ENCODE data around the gene EPS8. TPM values are rescaled to one million over a fixed set of nuclear protein-coding genes. Genes with fewer than 3 reads are reported as not detected.

EPS8 gene
- total RNA-seq, 1 experiment from 2014 or later = 7.5 TPM

DNA sequence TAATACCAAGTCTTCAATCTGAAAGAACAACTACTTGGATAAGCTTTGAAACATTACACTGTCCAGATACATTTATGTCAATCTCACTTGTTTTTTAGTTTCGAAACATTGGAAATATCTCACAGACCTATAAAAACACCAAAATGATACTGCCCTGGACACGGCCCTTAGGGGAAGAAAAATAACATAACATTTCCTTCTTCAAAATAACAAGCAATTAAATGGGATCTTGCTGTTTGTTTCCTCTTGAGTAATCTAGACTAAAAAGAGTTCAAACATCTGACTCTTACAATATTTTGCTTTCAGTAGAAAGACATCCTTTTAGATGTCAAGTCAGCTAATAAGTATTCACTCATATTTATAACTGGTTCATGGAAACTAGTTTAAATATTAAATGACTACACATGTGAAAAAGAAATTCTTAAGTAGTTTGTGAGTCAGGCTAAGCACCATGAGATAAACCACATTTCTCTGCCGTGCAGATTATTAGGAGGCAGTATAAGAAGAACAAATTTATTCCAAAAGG is 87.5 kb downstream of the EPS8 start:
- DNase-seq (ENCODE audit: low spot score) (no peak), ATAC-seq (no peak)
- ChIA-PET CTCF (no interaction called here), POLR2A (no interaction called here)
- Mint-ChIP-seq H3K36me3 (no peaks in the 10 kb centered on the region), H3K4me3 (no peak overlapping the region), H3K4me1 (peaks cover 15% of the 10 kb centered on the region), H3K27ac (no peak overlapping the region), H3K27me3 (ENCODE audit: low read depth) (no peaks in the 10 kb centered on the region), H3K9me3 (no peaks in the 10 kb centered on the region)
- TF ChIP-seq, protein P1, sequence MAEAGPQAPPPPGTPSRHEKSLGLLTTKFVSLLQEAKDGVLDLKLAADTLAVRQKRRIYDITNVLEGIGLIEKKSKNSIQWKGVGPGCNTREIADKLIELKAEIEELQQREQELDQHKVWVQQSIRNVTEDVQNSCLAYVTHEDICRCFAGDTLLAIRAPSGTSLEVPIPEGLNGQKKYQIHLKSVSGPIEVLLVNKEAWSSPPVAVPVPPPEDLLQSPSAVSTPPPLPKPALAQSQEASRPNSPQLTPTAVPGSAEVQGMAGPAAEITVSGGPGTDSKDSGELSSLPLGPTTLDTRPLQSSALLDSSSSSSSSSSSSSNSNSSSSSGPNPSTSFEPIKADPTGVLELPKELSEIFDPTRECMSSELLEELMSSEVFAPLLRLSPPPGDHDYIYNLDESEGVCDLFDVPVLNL (CRISPR knock-in tag; IDR thresholded peaks at IDR 0.05; ENCODE audit: borderline replicate concordance, low read depth) = no peak

DNA sequence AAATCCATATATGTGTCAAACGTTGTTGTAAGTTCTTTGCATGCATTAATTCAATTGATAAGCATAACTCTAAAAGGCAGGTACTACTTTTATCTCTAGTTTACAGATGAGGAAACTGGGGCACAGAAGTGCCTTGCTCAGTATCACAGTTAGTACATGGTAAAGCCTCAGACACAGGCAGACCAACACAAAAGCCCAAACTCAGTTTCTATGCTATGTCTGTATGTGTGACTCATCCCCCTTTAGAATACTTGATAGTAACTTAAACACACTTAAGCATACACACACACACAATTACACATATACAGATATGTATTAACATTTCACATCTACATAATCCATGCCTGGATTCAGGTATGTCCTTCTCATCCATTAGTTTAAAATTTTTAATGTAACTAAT is 88.0 kb downstream of the EPS8 start:
- Mint-ChIP-seq H3K4me3 (no peak overlapping the region), H3K4me1 (peaks cover 12% of the 10 kb centered on the region), H3K27me3 (ENCODE audit: low read depth) (no peaks in the 10 kb centered on the region), H3K27ac (no peak overlapping the region), H3K9me3 (no peaks in the 10 kb centered on the region), H3K36me3 (no peaks in the 10 kb centered on the region)
- no peak for TF ChIP-seq ZNF416 (CRISPR knock-in tag; IDR thresholded peaks at IDR 0.05)
- TF ChIP-seq, protein P2, sequence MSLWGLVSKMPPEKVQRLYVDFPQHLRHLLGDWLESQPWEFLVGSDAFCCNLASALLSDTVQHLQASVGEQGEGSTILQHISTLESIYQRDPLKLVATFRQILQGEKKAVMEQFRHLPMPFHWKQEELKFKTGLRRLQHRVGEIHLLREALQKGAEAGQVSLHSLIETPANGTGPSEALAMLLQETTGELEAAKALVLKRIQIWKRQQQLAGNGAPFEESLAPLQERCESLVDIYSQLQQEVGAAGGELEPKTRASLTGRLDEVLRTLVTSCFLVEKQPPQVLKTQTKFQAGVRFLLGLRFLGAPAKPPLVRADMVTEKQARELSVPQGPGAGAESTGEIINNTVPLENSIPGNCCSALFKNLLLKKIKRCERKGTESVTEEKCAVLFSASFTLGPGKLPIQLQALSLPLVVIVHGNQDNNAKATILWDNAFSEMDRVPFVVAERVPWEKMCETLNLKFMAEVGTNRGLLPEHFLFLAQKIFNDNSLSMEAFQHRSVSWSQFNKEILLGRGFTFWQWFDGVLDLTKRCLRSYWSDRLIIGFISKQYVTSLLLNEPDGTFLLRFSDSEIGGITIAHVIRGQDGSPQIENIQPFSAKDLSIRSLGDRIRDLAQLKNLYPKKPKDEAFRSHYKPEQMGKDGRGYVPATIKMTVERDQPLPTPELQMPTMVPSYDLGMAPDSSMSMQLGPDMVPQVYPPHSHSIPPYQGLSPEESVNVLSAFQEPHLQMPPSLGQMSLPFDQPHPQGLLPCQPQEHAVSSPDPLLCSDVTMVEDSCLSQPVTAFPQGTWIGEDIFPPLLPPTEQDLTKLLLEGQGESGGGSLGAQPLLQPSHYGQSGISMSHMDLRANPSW (CRISPR knock-in tag; conservative IDR thresholded peaks at IDR 0.05; ENCODE audit: low read depth) = no peak
- POLR2A ChIA-PET = no interaction called here
- no peak for DNase-seq (ENCODE audit: low spot score)
- ATAC-seq = no peak
- CTCF ChIA-PET = no interaction called here

DNA sequence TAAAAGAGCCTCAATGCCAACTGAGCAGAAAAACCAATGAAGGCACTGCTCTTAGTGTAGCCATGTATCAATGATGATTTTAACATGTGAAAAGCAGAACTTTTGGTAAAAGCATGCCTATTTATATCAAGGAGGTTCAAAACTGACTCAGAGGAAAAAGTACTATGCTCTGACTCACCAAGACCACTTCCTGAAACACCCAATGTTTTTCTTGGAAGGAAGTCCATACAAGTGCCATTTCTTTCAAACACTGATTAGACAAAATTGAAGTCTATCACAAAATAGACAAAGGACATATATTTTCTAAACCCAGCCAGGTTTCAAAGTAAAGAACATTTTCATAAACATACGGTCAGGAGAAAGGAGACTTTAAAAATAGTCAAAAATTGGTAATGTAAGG is 88.6 kb downstream of the EPS8 start:
- DNase-seq (ENCODE audit: low spot score) = no peak
- no peaks in the 10 kb centered on the region for H3K36me3 Mint-ChIP-seq
- H3K27me3 Mint-ChIP-seq (ENCODE audit: low read depth) = no peaks in the 10 kb centered on the region
- ChIA-PET POLR2A (no interaction called here), CTCF (no interaction called here)
- H3K9me3 Mint-ChIP-seq = no peaks in the 10 kb centered on the region
- no peak for ATAC-seq
- no peak overlapping the region for H3K4me3 Mint-ChIP-seq
- H3K27ac Mint-ChIP-seq = no peak overlapping the region
- peaks cover 5% of the 10 kb centered on the region for H3K4me1 Mint-ChIP-seq
- TF ChIP-seq KAT7 (CRISPR knock-in tag; IDR thresholded peaks at IDR 0.05; ENCODE audit: borderline replicate concordance) (no peak), RELA (CRISPR knock-in tag; IDR thresholded peaks at IDR 0.05; ENCODE audit: borderline replicate concordance) (no peak), ZNF121 (CRISPR knock-in tag; IDR thresholded peaks at IDR 0.05) (no peak), NFE2L1 (CRISPR knock-in tag; IDR thresholded peaks at IDR 0.05) (no peak), OVOL2 (CRISPR knock-in tag; IDR thresholded peaks at IDR 0.05; ENCODE audit: borderline replicate concordance) (no peak), MYBL2 (CRISPR knock-in tag; IDR thresholded peaks at IDR 0.05) (no peak)
- TF ChIP-seq, protein P3, sequence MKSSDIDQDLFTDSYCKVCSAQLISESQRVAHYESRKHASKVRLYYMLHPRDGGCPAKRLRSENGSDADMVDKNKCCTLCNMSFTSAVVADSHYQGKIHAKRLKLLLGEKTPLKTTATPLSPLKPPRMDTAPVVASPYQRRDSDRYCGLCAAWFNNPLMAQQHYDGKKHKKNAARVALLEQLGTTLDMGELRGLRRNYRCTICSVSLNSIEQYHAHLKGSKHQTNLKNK (CRISPR knock-in tag; IDR thresholded peaks at IDR 0.05) = no peak
- TF ChIP-seq, protein P2 (CRISPR knock-in tag; conservative IDR thresholded peaks at IDR 0.05; ENCODE audit: low read depth) = no peak
- TF ChIP-seq, protein P4, sequence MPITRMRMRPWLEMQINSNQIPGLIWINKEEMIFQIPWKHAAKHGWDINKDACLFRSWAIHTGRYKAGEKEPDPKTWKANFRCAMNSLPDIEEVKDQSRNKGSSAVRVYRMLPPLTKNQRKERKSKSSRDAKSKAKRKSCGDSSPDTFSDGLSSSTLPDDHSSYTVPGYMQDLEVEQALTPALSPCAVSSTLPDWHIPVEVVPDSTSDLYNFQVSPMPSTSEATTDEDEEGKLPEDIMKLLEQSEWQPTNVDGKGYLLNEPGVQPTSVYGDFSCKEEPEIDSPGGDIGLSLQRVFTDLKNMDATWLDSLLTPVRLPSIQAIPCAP (CRISPR knock-in tag; IDR thresholded peaks at IDR 0.05) = no peak
- TF ChIP-seq, protein P5, sequence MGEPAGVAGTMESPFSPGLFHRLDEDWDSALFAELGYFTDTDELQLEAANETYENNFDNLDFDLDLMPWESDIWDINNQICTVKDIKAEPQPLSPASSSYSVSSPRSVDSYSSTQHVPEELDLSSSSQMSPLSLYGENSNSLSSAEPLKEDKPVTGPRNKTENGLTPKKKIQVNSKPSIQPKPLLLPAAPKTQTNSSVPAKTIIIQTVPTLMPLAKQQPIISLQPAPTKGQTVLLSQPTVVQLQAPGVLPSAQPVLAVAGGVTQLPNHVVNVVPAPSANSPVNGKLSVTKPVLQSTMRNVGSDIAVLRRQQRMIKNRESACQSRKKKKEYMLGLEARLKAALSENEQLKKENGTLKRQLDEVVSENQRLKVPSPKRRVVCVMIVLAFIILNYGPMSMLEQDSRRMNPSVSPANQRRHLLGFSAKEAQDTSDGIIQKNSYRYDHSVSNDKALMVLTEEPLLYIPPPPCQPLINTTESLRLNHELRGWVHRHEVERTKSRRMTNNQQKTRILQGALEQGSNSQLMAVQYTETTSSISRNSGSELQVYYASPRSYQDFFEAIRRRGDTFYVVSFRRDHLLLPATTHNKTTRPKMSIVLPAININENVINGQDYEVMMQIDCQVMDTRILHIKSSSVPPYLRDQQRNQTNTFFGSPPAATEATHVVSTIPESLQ (CRISPR knock-in tag; IDR thresholded peaks at IDR 0.05) = no peak
- TF ChIP-seq, protein P6, sequence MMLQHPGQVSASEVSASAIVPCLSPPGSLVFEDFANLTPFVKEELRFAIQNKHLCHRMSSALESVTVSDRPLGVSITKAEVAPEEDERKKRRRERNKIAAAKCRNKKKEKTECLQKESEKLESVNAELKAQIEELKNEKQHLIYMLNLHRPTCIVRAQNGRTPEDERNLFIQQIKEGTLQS (CRISPR knock-in tag; conservative IDR thresholded peaks at IDR 0.05) = no peak
- TF ChIP-seq, protein P7, sequence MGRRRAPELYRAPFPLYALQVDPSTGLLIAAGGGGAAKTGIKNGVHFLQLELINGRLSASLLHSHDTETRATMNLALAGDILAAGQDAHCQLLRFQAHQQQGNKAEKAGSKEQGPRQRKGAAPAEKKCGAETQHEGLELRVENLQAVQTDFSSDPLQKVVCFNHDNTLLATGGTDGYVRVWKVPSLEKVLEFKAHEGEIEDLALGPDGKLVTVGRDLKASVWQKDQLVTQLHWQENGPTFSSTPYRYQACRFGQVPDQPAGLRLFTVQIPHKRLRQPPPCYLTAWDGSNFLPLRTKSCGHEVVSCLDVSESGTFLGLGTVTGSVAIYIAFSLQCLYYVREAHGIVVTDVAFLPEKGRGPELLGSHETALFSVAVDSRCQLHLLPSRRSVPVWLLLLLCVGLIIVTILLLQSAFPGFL (CRISPR knock-in tag; IDR thresholded peaks at IDR 0.05; ENCODE audit: borderline replicate concordance) = no peak
- TF ChIP-seq, protein P8, sequence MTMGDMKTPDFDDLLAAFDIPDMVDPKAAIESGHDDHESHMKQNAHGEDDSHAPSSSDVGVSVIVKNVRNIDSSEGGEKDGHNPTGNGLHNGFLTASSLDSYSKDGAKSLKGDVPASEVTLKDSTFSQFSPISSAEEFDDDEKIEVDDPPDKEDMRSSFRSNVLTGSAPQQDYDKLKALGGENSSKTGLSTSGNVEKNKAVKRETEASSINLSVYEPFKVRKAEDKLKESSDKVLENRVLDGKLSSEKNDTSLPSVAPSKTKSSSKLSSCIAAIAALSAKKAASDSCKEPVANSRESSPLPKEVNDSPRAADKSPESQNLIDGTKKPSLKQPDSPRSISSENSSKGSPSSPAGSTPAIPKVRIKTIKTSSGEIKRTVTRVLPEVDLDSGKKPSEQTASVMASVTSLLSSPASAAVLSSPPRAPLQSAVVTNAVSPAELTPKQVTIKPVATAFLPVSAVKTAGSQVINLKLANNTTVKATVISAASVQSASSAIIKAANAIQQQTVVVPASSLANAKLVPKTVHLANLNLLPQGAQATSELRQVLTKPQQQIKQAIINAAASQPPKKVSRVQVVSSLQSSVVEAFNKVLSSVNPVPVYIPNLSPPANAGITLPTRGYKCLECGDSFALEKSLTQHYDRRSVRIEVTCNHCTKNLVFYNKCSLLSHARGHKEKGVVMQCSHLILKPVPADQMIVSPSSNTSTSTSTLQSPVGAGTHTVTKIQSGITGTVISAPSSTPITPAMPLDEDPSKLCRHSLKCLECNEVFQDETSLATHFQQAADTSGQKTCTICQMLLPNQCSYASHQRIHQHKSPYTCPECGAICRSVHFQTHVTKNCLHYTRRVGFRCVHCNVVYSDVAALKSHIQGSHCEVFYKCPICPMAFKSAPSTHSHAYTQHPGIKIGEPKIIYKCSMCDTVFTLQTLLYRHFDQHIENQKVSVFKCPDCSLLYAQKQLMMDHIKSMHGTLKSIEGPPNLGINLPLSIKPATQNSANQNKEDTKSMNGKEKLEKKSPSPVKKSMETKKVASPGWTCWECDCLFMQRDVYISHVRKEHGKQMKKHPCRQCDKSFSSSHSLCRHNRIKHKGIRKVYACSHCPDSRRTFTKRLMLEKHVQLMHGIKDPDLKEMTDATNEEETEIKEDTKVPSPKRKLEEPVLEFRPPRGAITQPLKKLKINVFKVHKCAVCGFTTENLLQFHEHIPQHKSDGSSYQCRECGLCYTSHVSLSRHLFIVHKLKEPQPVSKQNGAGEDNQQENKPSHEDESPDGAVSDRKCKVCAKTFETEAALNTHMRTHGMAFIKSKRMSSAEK (CRISPR knock-in tag; IDR thresholded peaks at IDR 0.05; ENCODE audit: borderline replicate concordance) = no peak
